Keratinocyte (primary cell): Measurements from ENCODE around the gene LINC01488.

Source experiments
- EZH2 ChIP-seq: IDR thresholded peaks from one replicate; pipeline ENCODE4 v1.6.1; 2012; ENCODE audit warnings: inconsistent platforms, mild to moderate bottlenecking, low read length, moderate library complexity
- TF ChIP-seq, protein P1 (sequence below), 3 experiments: IDR thresholded peaks in 1 of 3; conservative IDR thresholded peaks in 1 of 3; optimal IDR thresholded peaks in 1 of 3; 2 replicates in 2 of 3; 3 replicates in 1 of 3; pipeline versions ENCODE3 to v1.5.1; 2011; ENCODE audit warnings: low read length in 3 of 3, mild to moderate bottlenecking in 3 of 3, moderate library complexity in 2 of 3, control low read depth in 1 of 3, inconsistent platforms in 1 of 3; ENCODE audit not compliant: insufficient read depth in 2 of 3; ENCODE audit errors: extremely low read depth in 1 of 3

DNA sequence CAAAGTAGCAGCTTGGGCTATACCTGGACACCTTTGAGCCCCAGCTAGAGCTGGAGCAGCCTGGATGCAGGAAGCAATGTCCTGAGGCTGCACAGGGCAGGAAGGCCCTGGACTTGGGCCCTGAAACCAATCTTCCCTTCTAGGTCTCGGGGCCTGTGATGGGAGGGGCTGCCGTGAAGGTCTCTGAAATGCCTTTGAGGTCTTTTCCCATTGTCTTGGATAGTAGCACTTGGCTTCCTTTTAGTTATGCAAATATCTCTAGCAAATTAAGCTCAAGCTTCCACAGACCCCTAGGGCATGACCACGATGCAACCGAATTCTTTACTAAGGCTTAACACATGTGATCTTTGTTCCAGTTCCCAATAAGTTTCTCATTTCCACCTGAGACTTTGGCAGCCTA is 40.0 kb downstream of the LINC01488 start:
- no peak for TF ChIP-seq EZH2
- TF ChIP-seq, protein P1, sequence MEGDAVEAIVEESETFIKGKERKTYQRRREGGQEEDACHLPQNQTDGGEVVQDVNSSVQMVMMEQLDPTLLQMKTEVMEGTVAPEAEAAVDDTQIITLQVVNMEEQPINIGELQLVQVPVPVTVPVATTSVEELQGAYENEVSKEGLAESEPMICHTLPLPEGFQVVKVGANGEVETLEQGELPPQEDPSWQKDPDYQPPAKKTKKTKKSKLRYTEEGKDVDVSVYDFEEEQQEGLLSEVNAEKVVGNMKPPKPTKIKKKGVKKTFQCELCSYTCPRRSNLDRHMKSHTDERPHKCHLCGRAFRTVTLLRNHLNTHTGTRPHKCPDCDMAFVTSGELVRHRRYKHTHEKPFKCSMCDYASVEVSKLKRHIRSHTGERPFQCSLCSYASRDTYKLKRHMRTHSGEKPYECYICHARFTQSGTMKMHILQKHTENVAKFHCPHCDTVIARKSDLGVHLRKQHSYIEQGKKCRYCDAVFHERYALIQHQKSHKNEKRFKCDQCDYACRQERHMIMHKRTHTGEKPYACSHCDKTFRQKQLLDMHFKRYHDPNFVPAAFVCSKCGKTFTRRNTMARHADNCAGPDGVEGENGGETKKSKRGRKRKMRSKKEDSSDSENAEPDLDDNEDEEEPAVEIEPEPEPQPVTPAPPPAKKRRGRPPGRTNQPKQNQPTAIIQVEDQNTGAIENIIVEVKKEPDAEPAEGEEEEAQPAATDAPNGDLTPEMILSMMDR (optimal IDR thresholded peaks at IDR 0.05 in 1 of 3, IDR thresholded peaks at IDR 0.05 in 1 of 3, conservative IDR thresholded peaks at IDR 0.05 in 1 of 3; ENCODE audit: extremely low read depth in 1 of 3, insufficient read depth in 2 of 3, low read length in 3 of 3), result no peak
